Gastroesophageal sphincter (tissue), 3 donors: ENCODE measurements around the gene CDC25C.

Experiments
- CTCF ChIP-seq, 4 experiments: fragments of 200-600 bp in 2 of 4; fragments of 450-650 bp in 2 of 4; sonication (generic) in 1 of 4; IDR thresholded peaks; one replicate each; pipeline ENCODE4 v1.5.1; 2017 to 2019; ENCODE audit warnings: antibody characterized with exemption in 4 of 4, mild to moderate bottlenecking in 2 of 4, moderate library complexity in 2 of 4
- POLR2A ChIP-seq, 2 donors: fragments of 450-650 bp; IDR thresholded peaks; one replicate each; pipeline ENCODE4 v1.6.1; 2017; ENCODE audit warnings: antibody characterized with exemption in 2 of 2, mild to moderate bottlenecking in 2 of 2, moderate library complexity in 1 of 2

GRCh38 chr5:138263581-138263980 is 68.0 kb downstream of the CDC25C start:
- no peak for TF ChIP-seq POLR2A (IDR thresholded peaks at IDR 0.05)
- no peak for TF ChIP-seq CTCF (IDR thresholded peaks at IDR 0.05)
